HFFc6 (cell line): ENCODE data around the gene LTA4H. TPM values are rescaled to one million over a fixed set of nuclear protein-coding genes. Genes with fewer than 3 reads are reported as not detected.

ENCODE experiments used
- DNase-seq: peaks from one replicate; pipeline ENCODE4 v3.0.0-alpha.2; 2018
- H3K27ac Mint-ChIP-seq: 2 replicates; pipeline ENCODE4 v1.8.0; 2020; ENCODE audit warnings: mild to moderate bottlenecking, mixed read lengths
- H3K27me3 Mint-ChIP-seq: 2 replicates; pipeline ENCODE4 v1.8.0; 2021; ENCODE audit warnings: mild to moderate bottlenecking, moderate library complexity, mixed read lengths; ENCODE audit not compliant: insufficient read depth
- H3K36me3 Mint-ChIP-seq: 2 replicates; pipeline ENCODE4 v1.8.0; 2021; ENCODE audit warnings: low read depth, mixed read lengths
- H3K4me1 Mint-ChIP-seq: 2 replicates; pipeline ENCODE4 v1.8.0; 2020; ENCODE audit warnings: low read depth, mixed read lengths
- H3K4me3 Mint-ChIP-seq: 2 replicates; pipeline ENCODE4 v1.8.0; 2020; ENCODE audit warnings: mild to moderate bottlenecking, moderate library complexity, mixed read lengths
- H3K9me3 Mint-ChIP-seq: 2 replicates; pipeline ENCODE4 v1.8.0; 2020; ENCODE audit warnings: mild to moderate bottlenecking, mixed read lengths
- CTCF ChIP-seq: fragments of 200-600 bp; sonication (generic); IDR thresholded peaks from 2 replicates; pipeline ENCODE4 v1.5.0; 2021; ENCODE audit warnings: antibody characterized with exemption, mild to moderate bottlenecking
- total RNA-seq, 6 experiments: library from RNA; stranded (reverse); fragmentation: NEBNext Ultra II Directional; extraction: Animal tissue kit (Norgen Biotek cat#: 25700); gene quantifications; 2 replicates in 1 of 6; 3 replicates in 5 of 6; pipeline ENCODE4 v1.2.3, GENCODE V29; 2021

LTA4H gene
- total RNA-seq, 6 experiments from 2014 or later, result 50.2 to 59.0 (median 51.6) TPM

DNA sequence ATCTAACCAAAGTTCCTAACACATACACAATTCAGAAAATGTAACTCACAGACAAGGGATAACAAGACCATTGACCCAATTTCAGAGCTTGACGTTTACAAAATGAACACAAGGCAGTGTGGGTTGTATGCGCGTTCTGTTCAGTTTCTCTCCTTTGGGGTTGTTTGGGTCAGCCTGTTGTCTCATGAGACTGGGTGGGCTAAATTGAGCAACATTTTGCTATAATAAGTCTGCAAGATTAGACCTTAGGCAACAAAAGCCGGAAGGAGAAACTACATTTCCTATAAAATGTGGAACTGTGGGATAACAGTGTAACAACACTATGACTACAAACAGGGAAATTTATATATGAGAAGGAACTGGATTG is 18.8 kb upstream of the LTA4H start:
- DNase-seq, result no peak
- Mint-ChIP-seq H3K4me3 (no peak overlapping the region), H3K4me1 (no peaks in the 10 kb centered on the region), H3K27ac (no peak overlapping the region), H3K9me3 (peaks cover 5% of the 10 kb centered on the region), H3K27me3 (no peaks in the 10 kb centered on the region), H3K36me3 (peaks cover 5% of the 10 kb centered on the region; the same call in 1 of the 2 replicates)
- no peak for TF ChIP-seq CTCF

DNA sequence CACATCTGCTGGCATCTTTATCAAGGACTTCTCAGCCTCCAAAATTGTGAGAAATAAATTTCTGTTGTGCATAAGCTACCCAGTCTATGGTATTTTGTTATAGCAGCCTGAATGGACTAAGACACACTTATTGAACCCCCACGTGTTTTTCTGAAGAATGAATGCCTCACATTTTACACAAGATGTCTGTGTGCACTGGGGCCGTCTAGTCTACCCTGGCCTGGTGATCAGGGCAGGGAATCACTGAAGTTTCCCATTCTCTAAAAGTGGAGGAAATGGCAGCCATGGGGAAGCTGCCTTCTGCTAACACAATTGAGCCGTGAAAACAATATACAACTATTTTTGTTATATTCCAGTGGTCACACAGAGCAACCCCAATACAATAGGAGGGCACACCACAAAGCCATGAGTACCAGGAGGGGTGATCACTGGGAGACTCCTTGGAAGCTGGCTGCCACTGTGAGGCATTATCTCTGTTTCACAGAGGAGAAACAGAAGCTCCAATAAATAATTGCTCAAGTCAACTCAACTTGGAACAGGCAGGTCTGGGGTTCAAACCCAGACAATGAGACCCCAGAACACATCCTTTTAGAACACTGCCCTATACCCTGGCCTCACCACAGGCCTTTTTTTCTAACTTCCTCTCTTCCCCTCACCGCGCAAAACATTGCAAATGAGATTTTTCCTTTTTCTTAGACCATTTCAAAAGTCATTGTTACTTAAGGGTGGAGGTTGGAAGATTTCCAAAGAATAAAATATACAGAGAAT is 18.3 kb upstream of the LTA4H start:
- TF ChIP-seq CTCF, result no peak
- no peak for DNase-seq
- Mint-ChIP-seq H3K9me3 (peaks cover 5% of the 10 kb centered on the region), H3K36me3 (peaks cover 5% of the 10 kb centered on the region; the same call in 1 of the 2 replicates), H3K4me3 (no peak overlapping the region), H3K27me3 (no peaks in the 10 kb centered on the region), H3K27ac (no peak overlapping the region), H3K4me1 (no peaks in the 10 kb centered on the region)

DNA sequence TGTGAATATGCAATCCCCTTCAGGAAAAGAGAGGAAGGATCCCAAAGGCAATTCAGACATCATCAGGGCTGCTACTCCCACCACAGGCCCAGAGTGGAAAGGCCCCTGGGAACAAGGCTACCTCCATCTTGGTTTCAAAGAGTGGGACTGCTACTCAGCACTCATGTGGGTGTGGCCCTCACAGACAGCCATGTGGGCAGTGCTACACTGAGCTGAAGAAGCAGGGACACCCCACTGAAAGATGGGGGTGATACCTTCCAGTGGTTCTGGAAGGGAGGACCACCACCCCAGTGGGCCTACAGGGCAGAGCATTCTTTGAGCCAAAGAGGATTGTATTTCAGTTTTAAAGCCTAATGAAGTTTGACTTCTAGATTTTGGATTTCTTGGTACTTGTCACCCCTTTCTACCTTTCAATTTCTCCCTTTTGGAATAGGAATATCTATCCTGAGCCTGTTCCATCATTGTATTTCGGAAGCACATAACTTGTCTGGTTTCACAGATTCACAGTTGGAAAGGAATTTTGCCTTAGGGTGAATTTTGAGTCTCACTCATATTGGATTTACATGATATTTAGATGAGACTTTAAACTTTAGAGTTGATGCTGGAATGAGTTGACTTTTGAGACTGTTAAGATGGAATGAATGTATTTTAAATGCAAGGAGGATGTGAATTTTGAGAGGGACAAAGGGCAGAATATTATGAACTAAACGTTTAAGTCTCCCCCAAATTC is 16.5 kb upstream of the LTA4H start:
- H3K36me3 Mint-ChIP-seq, result peaks cover under 1% of the 10 kb centered on the region; the same call in 1 of the 2 replicates
- H3K27ac Mint-ChIP-seq, result no peak overlapping the region
- no peak for DNase-seq
- TF ChIP-seq CTCF, result no peak
- no peaks in the 10 kb centered on the region for H3K27me3 Mint-ChIP-seq
- no peak overlapping the region for H3K4me3 Mint-ChIP-seq
- peaks cover under 1% of the 10 kb centered on the region for H3K9me3 Mint-ChIP-seq
- H3K4me1 Mint-ChIP-seq, result peaks cover 17% of the 10 kb centered on the region

DNA sequence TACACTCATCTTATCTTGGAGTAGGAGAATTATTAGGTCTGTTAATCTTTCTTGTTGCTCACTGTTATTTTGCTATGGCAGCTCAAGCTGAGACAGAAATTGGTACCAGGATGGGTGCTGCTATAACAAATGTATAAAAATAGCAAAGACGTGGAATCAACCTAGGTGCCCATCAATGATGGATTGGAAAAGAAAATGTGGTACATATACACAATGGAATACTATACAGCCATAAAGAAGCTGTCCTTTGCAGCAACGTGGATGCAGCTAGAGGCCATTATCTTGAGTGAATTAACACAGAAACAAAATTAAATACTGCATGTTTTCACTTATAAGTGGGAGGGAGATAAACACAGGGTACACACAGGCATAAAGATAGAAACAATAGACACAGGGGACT is 14.8 kb upstream of the LTA4H start:
- Mint-ChIP-seq H3K36me3 (no peaks in the 10 kb centered on the region), H3K9me3 (no peaks in the 10 kb centered on the region), H3K27me3 (no peaks in the 10 kb centered on the region), H3K4me3 (no peak overlapping the region), H3K4me1 (peaks cover 19% of the 10 kb centered on the region), H3K27ac (no peak overlapping the region)
- no peak for DNase-seq
- TF ChIP-seq CTCF, result no peak

GRCh38 chr12:96049101-96049500 is 13.7 kb upstream of the LTA4H start:
- H3K9me3 Mint-ChIP-seq, result no peaks in the 10 kb centered on the region
- no peaks in the 10 kb centered on the region for H3K36me3 Mint-ChIP-seq
- peaks cover 29% of the 10 kb centered on the region for H3K4me1 Mint-ChIP-seq
- TF ChIP-seq CTCF, result no peak
- H3K27ac Mint-ChIP-seq, result no peak overlapping the region
- H3K4me3 Mint-ChIP-seq, result no peak overlapping the region
- H3K27me3 Mint-ChIP-seq, result no peaks in the 10 kb centered on the region; the same call in 1 of the 2 replicates
- DNase-seq, result no peak
